Stimulated activated CD8-positive, alpha-beta memory T cell treated with anti-CD3 and anti-CD28 coated beads, Interleukin-4, amount 100 ng/mL, for 4 hours (primary cell): ENCODE data around the gene NXNL2.

ENCODE experiments used
- DNase-seq, 2 donors: peaks; one replicate each; pipeline ENCODE4 v3.0.0-alpha.2; 2020; ENCODE audit warnings: low read depth in 2 of 2, low spot score in 1 of 2

NXNL2 gene

DNA sequence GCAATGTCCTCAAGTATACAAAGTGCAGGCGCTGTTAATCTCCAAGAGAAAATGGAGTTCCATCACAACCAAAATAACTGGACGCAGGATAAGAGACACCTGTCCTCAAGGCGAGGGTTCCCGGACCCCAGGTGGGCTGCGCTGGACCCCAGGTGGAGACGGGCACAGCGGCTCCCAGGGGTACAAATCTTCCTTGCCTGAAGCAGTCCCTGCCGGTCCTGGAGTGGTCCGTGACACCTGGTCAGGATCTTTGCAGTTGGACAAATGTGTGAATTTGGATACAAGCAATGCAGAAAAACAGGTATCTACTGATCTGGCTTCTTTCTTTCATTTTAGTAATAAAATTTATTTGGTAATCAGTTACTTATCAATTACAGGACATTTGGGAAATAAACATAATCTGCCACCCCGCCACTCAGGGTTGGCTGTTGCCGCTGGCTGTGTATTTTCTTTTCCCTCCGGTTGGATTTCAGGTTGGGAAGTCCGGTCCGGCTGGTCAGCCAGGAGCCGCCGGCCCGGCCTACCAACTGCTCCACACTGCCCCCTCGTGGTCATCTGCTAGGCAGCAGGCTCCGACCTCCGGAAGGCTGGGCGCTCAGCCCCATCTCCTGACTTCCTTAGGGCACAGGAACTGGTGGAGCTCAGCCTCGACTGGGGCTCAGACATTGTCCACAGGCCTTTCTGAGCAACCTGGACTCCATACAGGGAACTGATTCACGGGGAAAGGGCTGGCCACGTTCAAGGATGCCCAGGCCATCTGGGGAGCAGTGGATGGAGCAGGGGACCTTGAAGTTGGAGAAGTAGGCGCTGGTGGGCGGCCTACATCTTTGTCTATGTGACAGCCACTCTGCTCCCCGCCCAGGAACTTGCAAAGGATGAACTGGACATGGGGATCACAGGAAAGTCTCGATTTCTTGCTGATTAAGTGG is 43.4 kb downstream of the NXNL2 start:
- peak in 1 of 2 donors; percentile 37 for DNase-seq

DNA sequence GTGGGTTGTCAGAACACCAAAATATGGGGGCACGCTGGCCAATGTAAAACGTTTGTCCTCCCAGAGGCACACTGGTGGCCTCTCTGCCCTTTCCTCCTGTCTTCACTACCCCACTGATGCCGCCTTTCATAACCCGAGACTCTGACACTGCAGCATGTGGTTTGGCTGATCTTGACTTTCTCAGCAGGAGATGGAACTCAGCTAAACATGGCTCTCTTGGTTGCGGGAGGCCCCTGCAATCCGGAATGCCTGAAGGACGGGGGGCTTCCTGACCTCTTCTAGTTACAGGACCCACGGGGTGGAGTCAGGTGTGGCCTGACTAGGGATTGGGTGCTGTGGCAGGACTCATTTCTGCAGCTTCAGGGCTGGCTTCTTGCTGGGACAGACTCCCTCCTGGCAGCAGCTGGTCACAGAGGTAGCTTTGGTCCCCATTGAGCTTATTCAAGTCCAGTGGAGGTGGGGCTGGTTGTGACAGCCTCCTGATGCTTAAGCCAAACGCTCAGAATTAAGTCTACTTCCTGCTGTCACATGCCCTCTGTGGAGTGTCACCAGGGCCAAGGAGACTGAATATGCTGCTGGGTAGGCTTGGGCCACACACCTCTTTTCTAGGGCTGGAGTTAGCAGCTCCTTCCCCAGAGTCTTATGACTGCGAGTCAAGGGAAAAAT is 44.2 kb downstream of the NXNL2 start:
- no peak for DNase-seq

DNA sequence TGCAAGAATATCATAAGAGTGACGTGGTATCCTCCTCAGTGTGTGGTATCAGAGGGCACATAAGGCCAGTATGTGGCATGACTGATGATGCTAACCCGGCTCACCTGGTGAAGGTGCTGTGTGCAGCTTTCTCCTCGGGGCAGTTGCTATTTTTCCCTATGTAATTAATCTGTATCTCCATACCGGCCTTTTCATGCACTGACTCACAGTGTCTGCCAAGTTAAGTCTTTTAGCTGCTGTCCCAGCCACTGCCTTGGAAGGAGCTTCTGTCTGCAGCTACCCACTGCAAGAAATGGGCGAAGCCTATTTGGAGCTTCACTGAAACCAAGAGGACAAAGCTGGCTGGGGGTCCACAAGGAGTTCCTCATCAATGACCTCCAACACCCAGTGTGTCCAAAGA is 46.0 kb downstream of the NXNL2 start:
- DNase-seq, result no peak

DNA sequence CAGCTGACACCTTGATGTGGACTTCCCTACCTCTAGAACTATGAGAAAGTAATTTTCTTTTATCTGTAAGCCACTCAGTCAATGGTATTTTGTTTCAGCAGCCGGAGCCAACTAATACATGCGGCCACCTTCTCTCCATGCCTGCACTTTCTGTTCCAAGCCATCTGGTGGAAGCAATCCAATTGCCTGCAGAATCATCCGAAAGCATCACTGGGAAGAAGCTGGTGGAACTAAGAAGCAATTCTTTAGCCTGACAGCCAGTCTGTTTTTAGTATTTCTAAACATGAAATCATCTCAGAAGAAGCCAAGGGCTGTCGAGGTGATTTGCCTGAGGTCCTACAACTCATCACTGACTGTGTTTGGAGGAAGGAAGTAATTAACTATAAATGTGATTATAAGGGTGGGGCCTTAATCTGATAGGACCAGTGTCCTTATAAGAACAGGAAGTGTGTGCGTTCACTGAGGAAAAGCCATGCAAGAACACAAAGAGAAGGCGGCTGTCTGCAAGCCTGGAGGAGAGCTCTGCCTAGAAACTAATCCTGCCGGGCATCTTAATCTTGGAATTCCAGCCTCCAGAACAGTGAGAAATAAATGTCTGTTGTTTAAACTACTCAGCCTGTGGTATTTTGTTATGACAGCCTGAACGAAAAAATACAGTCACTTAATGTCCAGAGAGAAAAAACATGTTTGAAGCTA is 49.1 kb downstream of the NXNL2 start:
- DNase-seq, result no peak

DNA sequence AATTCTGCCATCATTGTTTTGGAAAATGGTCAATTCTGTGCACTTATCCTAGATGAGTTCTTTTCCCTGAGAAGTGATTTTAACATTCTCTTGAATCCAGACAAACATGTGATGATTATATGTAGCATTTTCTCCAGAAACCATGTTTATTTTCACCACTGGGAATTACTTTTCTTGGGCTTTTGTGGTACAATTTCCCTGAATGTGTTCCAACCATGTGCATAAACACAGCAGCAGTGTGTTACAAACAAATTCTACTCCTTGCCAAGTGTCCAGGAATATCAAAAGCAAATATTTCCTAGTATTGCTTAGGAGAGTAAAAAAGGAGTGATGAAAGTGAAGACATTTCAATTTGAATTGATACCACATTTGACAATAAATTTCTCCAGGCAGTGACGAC is 50.4 kb downstream of the NXNL2 start:
- DNase-seq, result no peak

DNA sequence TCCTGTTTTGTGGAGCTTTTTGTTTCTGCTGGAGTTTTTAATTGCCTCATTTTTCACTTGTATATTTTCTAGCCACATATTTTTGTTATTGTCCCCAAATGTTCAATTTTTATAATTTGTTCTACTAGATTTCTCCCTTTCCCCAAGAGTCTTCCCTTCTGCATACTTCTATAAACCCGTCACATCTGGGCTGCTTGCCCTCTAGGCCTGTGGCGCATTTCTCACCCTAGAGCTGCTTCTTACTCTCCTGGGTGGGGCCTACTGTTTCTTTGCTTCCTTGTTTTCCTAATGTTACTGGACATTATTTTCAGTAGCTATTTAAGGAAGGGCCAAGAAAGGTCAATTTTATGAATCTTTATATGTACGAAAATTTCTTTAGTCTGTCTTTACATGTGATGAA is 51.5 kb downstream of the NXNL2 start:
- no peak for DNase-seq

DNA sequence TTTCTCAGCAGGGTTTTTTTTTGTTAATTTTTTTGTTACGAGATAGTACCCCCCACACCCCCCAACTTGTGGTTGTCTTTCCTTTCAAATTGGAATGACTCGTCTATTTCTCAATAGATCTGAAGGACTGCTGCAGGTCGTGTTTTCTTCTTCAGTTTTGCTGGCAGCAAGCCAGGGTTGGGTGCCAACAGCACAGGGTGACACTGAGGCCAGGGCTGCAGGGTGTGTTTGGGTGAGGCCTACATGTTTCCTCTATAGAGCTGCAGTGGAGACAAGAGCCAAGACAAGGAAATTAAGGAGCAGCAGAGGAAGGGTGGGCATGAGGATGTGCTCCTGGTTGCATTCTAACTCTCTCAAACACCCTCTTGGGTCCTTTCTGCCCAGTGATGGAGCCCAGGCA is 52.2 kb downstream of the NXNL2 start:
- DNase-seq, result no peak

DNA sequence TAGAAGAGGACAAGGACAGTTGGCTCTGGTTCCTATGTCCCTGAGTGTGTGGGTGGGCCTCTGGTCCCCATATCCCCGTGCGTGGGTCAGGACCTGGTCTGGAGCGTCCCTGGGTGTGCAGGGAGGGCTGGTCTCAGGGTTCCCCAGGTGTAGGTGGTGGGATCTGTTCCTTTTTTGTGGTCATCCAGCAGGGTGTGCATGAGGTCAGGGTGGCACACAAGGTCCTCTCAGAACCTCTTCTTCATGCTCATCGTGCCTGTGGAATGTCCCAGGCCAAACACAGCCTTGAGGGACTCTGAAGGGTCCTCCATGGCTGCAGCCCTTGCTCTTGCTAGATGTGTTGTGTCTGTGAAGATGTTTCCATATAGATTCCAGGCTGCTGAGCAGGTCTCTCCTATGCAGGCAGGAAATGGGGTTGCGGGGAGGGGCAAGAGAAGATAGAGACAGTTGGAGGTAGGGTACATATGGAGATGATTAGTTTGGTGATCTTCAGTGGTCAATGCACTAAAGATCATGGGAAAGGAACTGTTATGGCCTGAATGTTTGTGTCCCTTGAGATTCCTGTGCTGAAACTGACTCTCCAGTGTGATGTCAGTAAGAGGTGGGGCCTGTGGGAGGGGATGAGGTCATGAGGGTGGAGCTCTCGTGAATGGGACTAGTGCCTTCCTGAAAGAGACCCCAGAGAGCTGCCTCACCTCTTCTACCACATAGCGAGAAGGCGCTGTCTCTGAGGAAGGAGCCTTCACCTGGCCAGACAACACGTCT is 53.1 kb downstream of the NXNL2 start:
- no peak for DNase-seq

DNA sequence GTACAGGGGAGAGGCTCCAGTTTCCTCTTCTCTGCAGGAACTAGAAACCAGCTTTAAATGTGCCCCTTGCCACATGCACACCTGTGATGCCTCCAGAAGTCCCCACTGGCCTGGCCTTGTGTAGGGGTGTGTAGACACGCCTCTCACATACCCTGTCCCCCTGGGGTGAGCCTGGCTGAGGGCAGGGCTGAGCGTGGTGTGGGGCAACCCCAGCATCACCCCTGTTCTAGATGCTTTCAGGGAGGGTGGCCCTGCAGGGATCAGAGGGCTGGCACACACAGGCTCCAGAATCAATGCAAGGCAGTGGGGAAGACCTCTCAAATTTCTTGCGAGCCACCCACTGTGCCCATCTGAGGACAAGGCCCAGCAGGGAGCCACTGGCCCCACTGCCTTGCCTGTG is 54.7 kb downstream of the NXNL2 start:
- no peak for DNase-seq

DNA sequence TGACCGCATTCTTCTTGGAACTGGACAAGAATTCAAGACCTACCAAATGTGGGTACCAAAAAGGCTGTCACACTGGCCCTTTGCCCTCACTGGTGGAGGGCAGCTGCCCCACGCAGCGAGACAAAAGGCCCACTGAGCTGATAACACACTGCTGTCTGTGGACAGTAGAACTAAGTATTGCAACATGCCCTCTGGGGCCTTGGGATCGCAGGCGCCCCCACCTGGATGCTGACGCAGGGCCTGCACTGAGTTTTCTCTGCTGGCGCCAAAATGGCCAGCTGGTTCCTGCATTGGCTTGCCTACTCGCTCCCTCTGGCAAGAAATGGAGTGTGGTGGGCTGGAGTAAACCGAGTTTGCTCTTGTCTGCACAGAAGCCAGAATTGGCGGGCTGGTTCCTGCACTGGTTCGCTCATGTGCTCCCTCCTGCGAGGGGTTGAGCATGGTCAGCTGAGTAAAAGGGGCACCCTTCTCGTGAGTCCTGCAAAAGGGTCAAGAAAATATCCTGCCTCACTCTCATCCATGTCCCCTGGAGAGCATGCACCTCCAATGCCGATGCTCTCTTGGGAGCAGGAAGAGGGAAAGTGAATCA is 55.7 kb downstream of the NXNL2 start:
- DNase-seq, result no peak

DNA sequence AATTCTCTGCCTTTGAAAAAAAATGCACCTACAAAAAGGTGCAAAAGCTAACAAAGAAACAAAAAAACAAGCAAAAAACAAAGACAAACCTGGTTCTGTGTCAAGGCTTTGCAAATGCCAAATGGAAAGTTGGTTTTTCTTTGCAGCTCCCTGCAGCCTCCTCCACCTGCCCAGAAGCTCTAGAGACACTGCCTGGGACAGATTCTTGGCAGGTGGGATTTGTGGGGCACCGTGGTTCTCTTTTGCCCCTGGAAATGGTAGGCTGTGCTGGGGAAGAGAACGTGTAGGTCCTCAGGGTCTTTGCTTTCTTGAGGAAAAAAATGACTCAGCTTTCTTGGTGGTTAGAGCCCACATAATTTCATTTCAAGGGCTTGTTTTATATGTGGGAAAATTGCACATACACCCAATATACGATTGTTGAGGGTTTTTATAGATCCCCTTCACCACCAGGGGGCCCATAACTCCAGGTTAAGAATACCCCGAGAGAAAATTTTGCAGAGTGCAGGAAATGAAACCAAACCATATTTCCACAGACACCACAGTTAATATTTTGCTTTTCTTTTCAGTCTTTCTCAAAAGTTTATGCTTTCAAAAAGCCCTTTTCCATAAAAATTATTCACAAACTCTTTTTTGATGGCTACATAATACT is 58.7 kb downstream of the NXNL2 start:
- DNase-seq, result peak in 1 of 2 donors; percentile 30
